H1 (cell line): Measurements from ENCODE around the gene PPP1R9A. TPM values are rescaled to one million over a fixed set of nuclear protein-coding genes. Genes with fewer than 3 reads are reported as not detected.

Experiments used
- CTCF ChIA-PET: fragments of 300-600 bp; sonication (Branson Sonifier 250); formaldehyde crosslinking; loops from one replicate; lab custom pipeline; 2021; ENCODE audit not compliant: partially characterized antibody; lab: Charles Lee
- POLR2A ChIA-PET: fragments of 300-600 bp; sonication (Branson Sonifier 250); formaldehyde crosslinking; loops from one replicate; lab custom pipeline; 2021; ENCODE audit warnings: inconsistent platforms; ENCODE audit not compliant: partially characterized antibody; lab: Charles Lee
- DNase-seq, 2 experiments: peaks; one replicate each; pipeline versions ENCODE4 v3.0.0 to v3.0.0-alpha.2; 2010 to 2022; ENCODE audit warnings: low spot score in 2 of 2, low read depth in 1 of 2, mixed read lengths in 1 of 2
- FAIRE-seq: peaks from 2 replicates; lab custom pipeline; 2011; peaks lifted over from hg19 to GRCh38; lab: Jason Lieb, UNC
- H2AFZ ChIP-seq: 2 replicates; pipeline ENCODE4 v1.8.1; 2012; ENCODE audit warnings: low read length, inconsistent platforms
- H2AK5ac ChIP-seq: 2 replicates; pipeline ENCODE4 v1.6.1; 2013; ENCODE audit warnings: low read depth, low read length
- H2BK120ac ChIP-seq: replicated peaks from 2 replicates; pipeline ENCODE3; 2013; ENCODE audit warnings: low read depth, low read length, inconsistent platforms
- H2BK12ac ChIP-seq: 2 replicates; pipeline ENCODE4 v1.6.1; 2013; ENCODE audit warnings: low read depth, low read length
- H2BK15ac ChIP-seq: 2 replicates; pipeline ENCODE4 v1.6.1; 2013; ENCODE audit warnings: low read length
- H2BK20ac ChIP-seq: 2 replicates; pipeline ENCODE4 v1.6.1; 2013; ENCODE audit warnings: low read length
- H2BK5ac ChIP-seq: 2 replicates; pipeline ENCODE4 v1.6.1; 2013; ENCODE audit warnings: low read depth, low read length
- H3K14ac ChIP-seq: 2 replicates; pipeline ENCODE4 v1.6.1; 2013; ENCODE audit warnings: inconsistent platforms; ENCODE audit not compliant: insufficient read length
- H3K18ac ChIP-seq: 2 replicates; pipeline ENCODE4 v1.6.1; 2013; ENCODE audit warnings: low read length; ENCODE audit errors: extremely low read depth
- H3K23ac ChIP-seq: 2 replicates; pipeline ENCODE4 v1.6.1; 2013; ENCODE audit warnings: inconsistent platforms; ENCODE audit not compliant: insufficient read length
- H3K23me2 ChIP-seq: 2 replicates; pipeline ENCODE4 v1.6.1; 2013; ENCODE audit warnings: low read depth, low read length
- H3K27ac ChIP-seq: 2 replicates; pipeline ENCODE4 v1.6.1; 2011; ENCODE audit warnings: low read depth, low read length, inconsistent platforms
- H3K27me3 ChIP-seq, 4 experiments: replicated peaks in 1 of 4; 1 replicate in 1 of 4; 2 replicates in 3 of 4; pipeline versions ENCODE4 v1.6.1 to v1.8.1; 2011 to 2013; ENCODE audit warnings: low read length in 3 of 4, mild to moderate bottlenecking in 3 of 4, inconsistent platforms in 2 of 4, mixed read lengths in 2 of 4, moderate library complexity in 1 of 4; ENCODE audit not compliant: control insufficient read depth in 3 of 4, insufficient read depth in 3 of 4; ENCODE audit errors: extremely low read depth in 1 of 4
- H3K36me3 ChIP-seq, 4 experiments: 2 replicates each; pipeline versions ENCODE4 v1.6.1 to v1.8.1; 2011 to 2013; ENCODE audit warnings: mild to moderate bottlenecking in 4 of 4, low read length in 3 of 4, moderate library complexity in 2 of 4, control low read depth in 1 of 4, inconsistent platforms in 1 of 4; ENCODE audit not compliant: insufficient read depth in 4 of 4, control insufficient read depth in 2 of 4
- H3K4ac ChIP-seq: replicated peaks from 2 replicates; pipeline ENCODE3; 2013; ENCODE audit warnings: low read length, low read depth, mixed read lengths, inconsistent platforms; ENCODE audit not compliant: insufficient read length
- H3K4me1 ChIP-seq, 4 experiments: replicated peaks in 1 of 4; 1 replicate in 1 of 4; 2 replicates in 3 of 4; pipeline versions ENCODE4 v1.6.1 to v1.8.1; 2011 to 2013; ENCODE audit warnings: low read length in 3 of 4, inconsistent platforms in 2 of 4, mixed read lengths in 1 of 4; ENCODE audit not compliant: insufficient read depth in 4 of 4, control insufficient read depth in 3 of 4
- H3K4me2 ChIP-seq, 2 experiments: 2 replicates each; pipeline versions ENCODE4 v1.6.1 to v1.8.1; 2011 to 2013; ENCODE audit warnings: low read depth in 2 of 2, low read length in 2 of 2, control low read depth in 1 of 2, inconsistent platforms in 1 of 2, mild to moderate bottlenecking in 1 of 2; ENCODE audit not compliant: insufficient read depth in 1 of 2
- H3K4me3 ChIP-seq, 4 experiments: fragments of 200-600, 300-600 bp in 1 of 4; sonication (generic), shearing (Covaris generic), sonication (Bioruptor Twin) in 1 of 4; 2 replicates each; pipeline versions ENCODE4 v1.5.1 to v1.8.1; 2011 to 2016; ENCODE audit warnings: low read length in 4 of 4, low read depth in 3 of 4, control low read depth in 2 of 4, inconsistent platforms in 2 of 4, mild to moderate bottlenecking in 2 of 4, mixed read lengths in 1 of 4, moderate library complexity in 1 of 4; ENCODE audit not compliant: insufficient read depth in 2 of 4; ENCODE audit errors: extremely low read depth in 1 of 4
- H3K56ac ChIP-seq: replicated peaks from 2 replicates; pipeline ENCODE3; 2013; ENCODE audit warnings: low read depth, mild to moderate bottlenecking, mixed read lengths, low read length, inconsistent platforms; ENCODE audit not compliant: insufficient read length
- H3K79me1 ChIP-seq: 2 replicates; pipeline ENCODE4 v1.6.1; 2013; ENCODE audit warnings: low read depth, low read length, control low read depth
- H3K79me2 ChIP-seq, 2 experiments: 2 replicates each; pipeline versions ENCODE4 v1.6.1 to v1.8.1; 2012 to 2013; ENCODE audit warnings: low read length in 2 of 2, mild to moderate bottlenecking in 2 of 2, inconsistent platforms in 1 of 2; ENCODE audit not compliant: insufficient read depth in 2 of 2, control insufficient read depth in 1 of 2
- H3K9ac ChIP-seq, 4 experiments: replicated peaks in 1 of 4; 1 replicate in 1 of 4; 2 replicates in 3 of 4; pipeline versions ENCODE4 v1.6.1 to v1.8.1; 2011 to 2013; ENCODE audit warnings: low read depth in 3 of 4, low read length in 3 of 4, control low read depth in 2 of 4, mild to moderate bottlenecking in 2 of 4, moderate library complexity in 2 of 4, inconsistent platforms in 1 of 4; ENCODE audit errors: extremely low read depth in 1 of 4
- H3K9me3 ChIP-seq, 2 experiments: 2 replicates each; pipeline versions ENCODE4 v1.6.1 to v1.8.1; 2012 to 2013; ENCODE audit warnings: mild to moderate bottlenecking in 2 of 2, moderate library complexity in 2 of 2, control low read depth in 1 of 2, inconsistent platforms in 1 of 2, low read depth in 1 of 2, low read length in 1 of 2, mixed read lengths in 1 of 2; ENCODE audit not compliant: insufficient read depth in 2 of 2
- H4K20me1 ChIP-seq, 2 experiments: replicated peaks in 1 of 2; 2 replicates each; pipeline versions ENCODE3 to v1.8.1; 2011 to 2013; ENCODE audit warnings: inconsistent platforms in 2 of 2, low read length in 2 of 2, mild to moderate bottlenecking in 1 of 2; ENCODE audit not compliant: insufficient read depth in 2 of 2, control insufficient read depth in 1 of 2
- H4K5ac ChIP-seq: 2 replicates; pipeline ENCODE4 v1.6.1; 2013; ENCODE audit warnings: low read length, low read depth, mixed read lengths, inconsistent platforms; ENCODE audit not compliant: insufficient read length
- H4K8ac ChIP-seq: 2 replicates; pipeline ENCODE4 v1.8.0; 2013; ENCODE audit warnings: mild to moderate bottlenecking, moderate library complexity, low read length, inconsistent platforms; ENCODE audit not compliant: insufficient read depth; ENCODE audit errors: extremely low read depth
- H4K91ac ChIP-seq: replicated peaks from 2 replicates; pipeline ENCODE3; 2013; ENCODE audit warnings: low read length, mixed read lengths, inconsistent platforms; ENCODE audit not compliant: insufficient read length
- ASH2L ChIP-seq: fragments of 200-600, 300-600 bp; sonication (generic); IDR thresholded peaks from one replicate; pipeline ENCODE4 v1.7.1; 2017; ENCODE audit warnings: low read length
- ATF3 ChIP-seq: IDR thresholded peaks from 2 replicates; pipeline ENCODE4 v1.6.1; 2011; ENCODE audit warnings: low read depth, mild to moderate bottlenecking, low read length; ENCODE audit not compliant: insufficient read depth
- BACH1 ChIP-seq: IDR thresholded peaks from 2 replicates; pipeline ENCODE4 v1.6.1; 2012; ENCODE audit warnings: low read length, improper control_type of control experiment
- CBX5 ChIP-seq: fragments of 300-800, 300-1000 bp; sonication (generic); IDR thresholded peaks from 2 replicates; pipeline ENCODE4 v1.7.1; 2016; ENCODE audit warnings: antibody characterized with exemption, low read length, low read depth
- CEBPB ChIP-seq: IDR thresholded peaks from 2 replicates; pipeline ENCODE4 v1.6.1; 2012; ENCODE audit warnings: low read depth, low read length
- CTBP2 ChIP-seq: IDR thresholded peaks from 2 replicates; pipeline ENCODE4 v1.7.0; 2011; ENCODE audit warnings: borderline replicate concordance, mild to moderate bottlenecking, moderate library complexity, mixed read lengths, low read length; ENCODE audit not compliant: insufficient read depth, insufficient read length
- E2F6 ChIP-seq: IDR thresholded peaks from 2 replicates; pipeline ENCODE4 v1.6.1; 2012; ENCODE audit warnings: inconsistent platforms
- EGR1 ChIP-seq: IDR thresholded peaks from 2 replicates; pipeline ENCODE4 v1.6.1; 2011; ENCODE audit warnings: low read depth, low read length, borderline replicate concordance
- EP300 ChIP-seq, 2 experiments: IDR thresholded peaks; 1 replicate in 1 of 2; 2 replicates in 1 of 2; pipeline ENCODE4 v1.6.1; 2011 to 2012; ENCODE audit warnings: low read depth in 2 of 2, low read length in 2 of 2, mild to moderate bottlenecking in 2 of 2, borderline replicate concordance in 1 of 2, inconsistent platforms in 1 of 2, moderate library complexity in 1 of 2
- KDM4A ChIP-seq: IDR thresholded peaks from one replicate; pipeline ENCODE4 v1.7.1; 2012; ENCODE audit warnings: low read depth, mild to moderate bottlenecking, moderate library complexity, low read length, inconsistent platforms; ENCODE audit not compliant: severe bottlenecking
- NANOG ChIP-seq: IDR thresholded peaks from 2 replicates; pipeline ENCODE4 v1.6.1; 2011; ENCODE audit warnings: low read length, low read depth, mild to moderate bottlenecking, inconsistent platforms; ENCODE audit not compliant: insufficient read depth, poor library complexity, severe bottlenecking
- TAF7 ChIP-seq: optimal IDR thresholded peaks from 2 replicates; pipeline ENCODE3; 2011; ENCODE audit warnings: low read depth, mild to moderate bottlenecking, inconsistent platforms, low read length, moderate library complexity, borderline replicate concordance
- TCF12 ChIP-seq: IDR thresholded peaks from 2 replicates; pipeline ENCODE4 v1.6.1; 2011; ENCODE audit warnings: low read depth, mild to moderate bottlenecking, low read length
- WGBS, 2 experiments: shearing (Covaris generic) in 1 of 2; methylation state at CpG; one replicate each; pipeline versions ENCODE4 v1.1.6 to v1.1.7; 2013 to 2015; ENCODE audit warnings: low lambda C conversion rate in 2 of 2, mixed read lengths in 2 of 2, inconsistent platforms in 1 of 2, low coverage in 1 of 2, missing lambda C conversion rate in 1 of 2; ENCODE audit not compliant: insufficient replicate concordance in 2 of 2, insufficient coverage in 1 of 2, insufficient read length in 1 of 2; ENCODE audit errors: extremely low coverage in 1 of 2, missing lambda C conversion rate in 1 of 2; 5-methylcytosine and 5-hydroxymethylcytosine counted together
- polyA plus RNA-seq, 7 experiments: library from polyadenylated mRNA; depleted of rRNA in 3 of 7; stranded (reverse) in 5 of 7; unstranded in 2 of 7; fragments of >200 nt in 5 of 7; fragments of 200-250 nt in 2 of 7; gene quantifications; 1 replicate in 5 of 7; 2 replicates in 1 of 7; 4 replicates in 1 of 7; pipeline versions ENCODE4 v1.2.1 to v1.2.3, GENCODE V29; 2011 to 2013; ENCODE audit warnings: missing spikeins in 2 of 7, mixed read lengths in 2 of 7
- total RNA-seq: library from RNA; stranded (reverse); fragmentation: NEBNext Ultra II Directional; extraction: Animal tissue kit (Norgen Biotek cat#: 25700); gene quantifications from 2 replicates; pipeline ENCODE4 v1.2.1, GENCODE V29; 2021

Gene PPP1R9A
- total and polyA plus RNA-seq, 2 of the 8 experiments (the other 6 are each of a cell fraction or from before 2014, with no cell fraction given): 3.0 to 20.3 TPM

- H4K91ac ChIP-seq: no peak overlapping the region
- H3K23me2 ChIP-seq: no peaks in the 10 kb centered on the region
- H3K27me3 ChIP-seq: peaks cover 0 to 2% (median 0%) of the 10 kb centered on the region in 4 experiments; a peak in 1 of 7 replicates
- no peak overlapping the region for H3K4ac ChIP-seq
- H2BK5ac ChIP-seq: no peak overlapping the region
- H3K9me3 ChIP-seq: no peaks in the 10 kb centered on the region
- H3K4me2 ChIP-seq: no peak overlapping the region
- no peak for DNase-seq
- no peaks in the 10 kb centered on the region for H3K79me1 ChIP-seq
- ChIA-PET POLR2A (no interaction called here), CTCF (no interaction called here)
- H2BK20ac ChIP-seq: no peak overlapping the region
- H3K36me3 ChIP-seq: no peaks in the 10 kb centered on the region
- H2AFZ ChIP-seq: no peak overlapping the region
- H2BK12ac ChIP-seq: no peak overlapping the region
- 97% methylated on average over 4 of the region's 4 CpGs; no CpG with 5 or more reads in 1 of the 2 experiments for WGBS, 2 experiments
- no peaks in the 10 kb centered on the region for H3K79me2 ChIP-seq
- no peak overlapping the region for H2AK5ac ChIP-seq
- H4K8ac ChIP-seq: no peak overlapping the region
- H3K4me1 ChIP-seq: no peaks in the 10 kb centered on the region
- H3K18ac ChIP-seq: no peak overlapping the region
- peaks cover 0 to under 1% of the 10 kb centered on the region in 2 experiments for H4K20me1 ChIP-seq
- H3K4me3 ChIP-seq: no peak overlapping the region
- H3K14ac ChIP-seq: no peak overlapping the region
- no peak overlapping the region for H3K27ac ChIP-seq
- H3K23ac ChIP-seq: no peak overlapping the region
- no peak overlapping the region for H4K5ac ChIP-seq
- no peak overlapping the region for H2BK120ac ChIP-seq
- no peak overlapping the region for H3K9ac ChIP-seq
- no peak overlapping the region for H3K56ac ChIP-seq
- FAIRE-seq: no peak
- H2BK15ac ChIP-seq: no peak overlapping the region
- TF ChIP-seq EGR1: no peak
- no peak for TF ChIP-seq CEBPB
- no peak for TF ChIP-seq NANOG
- TF ChIP-seq ASH2L: no peak
- no peak for TF ChIP-seq KDM4A
- no peak for TF ChIP-seq BACH1
- TF ChIP-seq TAF7: no peak
- TF ChIP-seq CBX5: no peak
- no peak for TF ChIP-seq ATF3
- no peak for TF ChIP-seq CTBP2
- TF ChIP-seq EP300 (IDR thresholded peaks at IDR 0.05; ENCODE audit: borderline replicate concordance in 1 of 2, low read depth in 2 of 2, low read length in 2 of 2): no peak
- no peak for TF ChIP-seq TCF12
- no peak for TF ChIP-seq E2F6
Observed at GRCh38 chr7:95144256-95144655, 236.9 kb downstream of the PPP1R9A start.
